K562 (cell line): ENCODE results near the gene IKZF4. TPM values are rescaled to one million over a fixed set of nuclear protein-coding genes. Genes with fewer than 3 reads are reported as not detected.

Experiments used
- ARID2 ChIP-seq: fragments of 450-650 bp; IDR thresholded peaks from 2 replicates; pipeline ENCODE4 v1.6.1; 2017; ENCODE audit warnings: antibody characterized with exemption, mild to moderate bottlenecking
- DEAF1 ChIP-seq: fragments of 450-650 bp; formaldehyde crosslinking; IDR thresholded peaks from 2 replicates; pipeline ENCODE4 v1.4.0; 2020; ENCODE audit warnings: mild to moderate bottlenecking, moderate library complexity
- ELK3 ChIP-seq: fragments of 450-650 bp; formaldehyde crosslinking; IDR thresholded peaks from 2 replicates; pipeline ENCODE4 v1.4.0; 2020; ENCODE audit warnings: mild to moderate bottlenecking
- MED1 ChIP-seq: sonication (generic); formaldehyde crosslinking; IDR thresholded peaks from 2 replicates; pipeline ENCODE4 v1.8.1; 2023; ENCODE audit warnings: missing genetic modification reagents, borderline replicate concordance
- NRF1 ChIP-seq, 2 experiments: fragments of 450-650 bp; IDR thresholded peaks in 1 of 2; conservative IDR thresholded peaks in 1 of 2; 2 replicates each; pipeline ENCODE4 v1.6.1; 2014; ENCODE audit warnings: mild to moderate bottlenecking in 2 of 2
- RNF2 ChIP-seq: sonication (generic); IDR thresholded peaks from 2 replicates; pipeline ENCODE4 v1.6.1; 2016
- USF2 ChIP-seq: sonication (generic); formaldehyde crosslinking; IDR thresholded peaks from 2 replicates; pipeline ENCODE4 v1.5.0; 2020; ENCODE audit warnings: missing genetic modification reagents
- ZBTB40 ChIP-seq, 2 experiments: fragments of 450-650 bp in 1 of 2; sonication (generic) in 1 of 2; formaldehyde crosslinking in 1 of 2; IDR thresholded peaks; 2 replicates each; pipeline versions ENCODE4 v1.7.1 to v1.9.0; 2016 to 2022; ENCODE audit warnings: inconsistent platforms in 1 of 2, mild to moderate bottlenecking in 1 of 2, missing genetic modification reagents in 1 of 2
- ZNF311 ChIP-seq: fragments of 250-450 bp; sonication (Bioruptor Pico); IDR thresholded peaks from 2 replicates; pipeline ENCODE4 v1.4.0; 2020; ENCODE audit warnings: mild to moderate bottlenecking, moderate library complexity
- polyA plus RNA-seq, 8 experiments: library from polyadenylated mRNA; depleted of rRNA in 4 of 8; stranded (reverse) in 5 of 8; unstranded in 3 of 8; fragments of >200 nt; fragmentation: Nextera tagmentation in 2 of 8; fragmentation: Illumina TruSeq in 1 of 8; extraction: Ambion mirVana in 2 of 8; extraction: Trizol in 1 of 8; gene quantifications; 2 replicates each; pipeline versions ENCODE4 v1.2.1 to v1.2.3, GENCODE V29; 2011 to 2014; ENCODE audit warnings: inconsistent platforms in 1 of 8, missing spikeins in 1 of 8
- total RNA-seq, 7 experiments: library from RNA; depleted of rRNA in 6 of 7; stranded (reverse); fragments of >200 nt in 6 of 7; fragmentation: Illumina TruSeq in 2 of 7; extraction: Trizol in 2 of 7; gene quantifications; 2 replicates each; pipeline versions ENCODE4 v1.2.1 to v1.2.3, GENCODE V29; 2011 to 2021; ENCODE audit warnings: low replicate concordance in 1 of 7
- TF ChIP-seq, protein P1 (sequence below): sonication (generic); formaldehyde crosslinking; IDR thresholded peaks from 2 replicates; pipeline ENCODE4 v1.8.0; 2023; ENCODE audit warnings: mild to moderate bottlenecking, missing genetic modification reagents

IKZF4 gene
- total and polyA plus RNA-seq, 9 of the 15 experiments (the other 6 are each of a cell fraction or from before 2014, with no cell fraction given) = 1.9 to 16.3 (median 3.6) TPM

DNA sequence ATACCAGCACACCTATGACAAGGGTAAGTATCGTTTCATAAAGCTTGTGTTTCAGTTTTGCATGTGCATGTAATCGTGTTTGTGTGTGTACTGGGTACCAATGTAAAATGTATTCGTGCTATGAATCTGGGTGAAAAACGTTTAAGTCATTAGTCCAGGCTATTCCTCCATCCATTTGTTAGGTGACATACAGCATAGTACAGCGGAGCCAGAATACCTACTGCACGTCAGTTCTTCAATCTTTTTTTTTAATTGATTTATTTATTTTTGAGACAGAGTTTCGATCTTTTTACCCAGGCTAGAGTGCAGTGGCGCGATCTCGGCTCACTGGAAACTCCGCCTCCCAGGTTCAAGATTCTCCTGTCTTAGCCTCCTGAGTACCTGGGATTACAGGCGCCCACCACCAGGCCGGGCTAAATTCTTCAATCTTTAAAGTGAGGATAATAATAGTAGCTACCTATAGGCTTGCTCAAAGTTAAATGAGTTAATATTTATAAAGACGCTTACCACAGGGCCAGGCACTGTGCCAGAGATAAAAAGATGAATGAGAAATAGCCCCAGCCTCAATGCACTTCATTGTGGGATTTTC is 20.2 kb downstream of the IKZF4 start (continued):
- TF ChIP-seq ZBTB40 (IDR thresholded peaks at IDR 0.05) (0 out of 2 replicates have a peak, but pooled peaks have one; percentile 29), ZBTB40 (CRISPR knock-in tag; IDR thresholded peaks at IDR 0.05) (no peak), ARID2 (0 out of 2 replicates have a peak, but pooled peaks have one; percentile 20), NRF1 (conservative IDR thresholded peaks at IDR 0.05 in 1 of 2, IDR thresholded peaks at IDR 0.05 in 1 of 2) (no peak), USF2 (no peak), DEAF1 (CRISPR knock-in tag) (0 out of 2 replicates have a peak, but pooled peaks have one; percentile 20), RNF2 (no peak), ZNF311 (no peak), MED1 (CRISPR knock-in tag) (no peak), ELK3 (CRISPR knock-in tag) (no peak)
- TF ChIP-seq, protein P1, sequence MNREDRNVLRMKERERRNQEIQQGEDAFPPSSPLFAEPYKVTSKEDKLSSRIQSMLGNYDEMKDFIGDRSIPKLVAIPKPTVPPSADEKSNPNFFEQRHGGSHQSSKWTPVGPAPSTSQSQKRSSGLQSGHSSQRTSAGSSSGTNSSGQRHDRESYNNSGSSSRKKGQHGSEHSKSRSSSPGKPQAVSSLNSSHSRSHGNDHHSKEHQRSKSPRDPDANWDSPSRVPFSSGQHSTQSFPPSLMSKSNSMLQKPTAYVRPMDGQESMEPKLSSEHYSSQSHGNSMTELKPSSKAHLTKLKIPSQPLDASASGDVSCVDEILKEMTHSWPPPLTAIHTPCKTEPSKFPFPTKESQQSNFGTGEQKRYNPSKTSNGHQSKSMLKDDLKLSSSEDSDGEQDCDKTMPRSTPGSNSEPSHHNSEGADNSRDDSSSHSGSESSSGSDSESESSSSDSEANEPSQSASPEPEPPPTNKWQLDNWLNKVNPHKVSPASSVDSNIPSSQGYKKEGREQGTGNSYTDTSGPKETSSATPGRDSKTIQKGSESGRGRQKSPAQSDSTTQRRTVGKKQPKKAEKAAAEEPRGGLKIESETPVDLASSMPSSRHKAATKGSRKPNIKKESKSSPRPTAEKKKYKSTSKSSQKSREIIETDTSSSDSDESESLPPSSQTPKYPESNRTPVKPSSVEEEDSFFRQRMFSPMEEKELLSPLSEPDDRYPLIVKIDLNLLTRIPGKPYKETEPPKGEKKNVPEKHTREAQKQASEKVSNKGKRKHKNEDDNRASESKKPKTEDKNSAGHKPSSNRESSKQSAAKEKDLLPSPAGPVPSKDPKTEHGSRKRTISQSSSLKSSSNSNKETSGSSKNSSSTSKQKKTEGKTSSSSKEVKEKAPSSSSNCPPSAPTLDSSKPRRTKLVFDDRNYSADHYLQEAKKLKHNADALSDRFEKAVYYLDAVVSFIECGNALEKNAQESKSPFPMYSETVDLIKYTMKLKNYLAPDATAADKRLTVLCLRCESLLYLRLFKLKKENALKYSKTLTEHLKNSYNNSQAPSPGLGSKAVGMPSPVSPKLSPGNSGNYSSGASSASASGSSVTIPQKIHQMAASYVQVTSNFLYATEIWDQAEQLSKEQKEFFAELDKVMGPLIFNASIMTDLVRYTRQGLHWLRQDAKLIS (CRISPR knock-in tag) = 0 out of 2 replicates have a peak, but pooled peaks have one; percentile 13
